Bronchial epithelial cell (primary cell): ENCODE results near the gene APOL5. TPM values are rescaled to one million over a fixed set of nuclear protein-coding genes. Genes with fewer than 3 reads are reported as not detected.

Experiments used
- DNase-seq: peaks from one replicate; pipeline ENCODE4 v3.0.0-alpha.2; 2010; ENCODE audit warnings: low read depth
- FAIRE-seq: peaks from 2 replicates; lab custom pipeline; 2011; peaks lifted over from hg19 to GRCh38; lab: Jason Lieb, UNC
- H3K27me3 ChIP-seq: 2 replicates; pipeline ENCODE4 v1.5.1; 2011; ENCODE audit warnings: low read length; ENCODE audit not compliant: control insufficient read depth, insufficient read depth
- H3K36me3 ChIP-seq: 2 replicates; pipeline ENCODE4 v1.5.1; 2011; ENCODE audit warnings: low read length; ENCODE audit not compliant: control insufficient read depth, insufficient read depth
- H3K4me3 ChIP-seq: 2 replicates; pipeline ENCODE4 v1.5.1; 2011; ENCODE audit warnings: mild to moderate bottlenecking, low read depth, low read length, control low read depth
- CTCF ChIP-seq: IDR thresholded peaks from 2 replicates; pipeline ENCODE4 v1.5.1; 2011; ENCODE audit warnings: mild to moderate bottlenecking, moderate library complexity, low read length, control low read depth, inconsistent platforms; ENCODE audit not compliant: insufficient read depth, severe bottlenecking
- total RNA-seq: library from RNA; depleted of rRNA; stranded (reverse); fragments of >200 nt; gene quantifications from 2 replicates; pipeline ENCODE4 v1.2.1, GENCODE V29; 2014

The APOL5 gene
- total RNA-seq, 1 donor from 2014 or later = not detected

- no peak overlapping the region for H3K4me3 ChIP-seq
- no peaks in the 10 kb centered on the region for H3K36me3 ChIP-seq
- FAIRE-seq (no peak), DNase-seq (peak; percentile 41)
- no peak for TF ChIP-seq CTCF
- no peaks in the 10 kb centered on the region for H3K27me3 ChIP-seq
Measured at GRCh38 chr22:35728639-35729308, 11.1 kb downstream of the APOL5 start.

GRCh38 chr22:35729309-35729698 is 11.6 kb downstream of the APOL5 start:
- FAIRE-seq (no peak), DNase-seq (no peak)
- no peaks in the 10 kb centered on the region for H3K36me3 ChIP-seq
- H3K4me3 ChIP-seq = no peak overlapping the region
- H3K27me3 ChIP-seq = no peaks in the 10 kb centered on the region
- TF ChIP-seq CTCF = no peak

GRCh38 chr22:35731321-35731720 is 13.6 kb downstream of the APOL5 start:
- FAIRE-seq = no peak
- no peak for TF ChIP-seq CTCF
- Histone ChIP-seq H3K36me3 (no peaks in the 10 kb centered on the region), H3K27me3 (no peaks in the 10 kb centered on the region), H3K4me3 (no peak overlapping the region)
- DNase-seq = no peak

GRCh38 chr22:35732116-35732515 is 14.4 kb downstream of the APOL5 start:
- DNase-seq (no peak), FAIRE-seq (no peak)
- TF ChIP-seq CTCF = no peak
- Histone ChIP-seq H3K36me3 (no peaks in the 10 kb centered on the region), H3K4me3 (no peak overlapping the region), H3K27me3 (no peaks in the 10 kb centered on the region)

GRCh38 chr22:35733036-35733435 is 15.4 kb downstream of the APOL5 start:
- DNase-seq = no peak
- no peak overlapping the region for H3K4me3 ChIP-seq
- no peak for FAIRE-seq
- H3K36me3 ChIP-seq = no peaks in the 10 kb centered on the region
- no peak for TF ChIP-seq CTCF
- H3K27me3 ChIP-seq = no peaks in the 10 kb centered on the region
